A549 (cell line): ENCODE measurements around the gene CEP164. TPM values are rescaled to one million over a fixed set of nuclear protein-coding genes. Genes with fewer than 3 reads are reported as not detected.

Source experiments
- ATAC-seq, 2 experiments: fragments of 200-7000 bp in 1 of 2; fragments of >200 bp in 1 of 2; cut with Nextera tagmentation in 1 of 2; cut with Tn5 transposase in 1 of 2; 3 replicates each; pipeline versions ENCODE4 v1.8.0 to v1.9.1; 2018 to 2020; ENCODE audit warnings: mild to moderate bottlenecking in 1 of 2, moderate library complexity in 1 of 2
- CTCF ChIA-PET: fragments of 300-600 bp; sonication (Branson Sonifier 250); formaldehyde crosslinking; extraction: SDS; loops from one replicate; lab custom pipeline; 2021; ENCODE audit warnings: antibody characterized with exemption, inconsistent platforms; lab: Yijun Ruan, JAX
- POLR2A ChIA-PET: fragments of 350-600 bp; formaldehyde crosslinking; extraction: SDS; loops from one replicate; lab custom pipeline; 2021; ENCODE audit warnings: antibody characterized with exemption, inconsistent platforms; lab: Yijun Ruan, JAX
- DNase-seq, 2 experiments: peaks; one replicate each; pipeline versions ENCODE4 v3.0.0 to v3.0.0-alpha.2; 2011 to 2016; ENCODE audit warnings: low read depth in 1 of 2, low spot score in 1 of 2
- FAIRE-seq: peaks from 2 replicates; lab custom pipeline; 2011; peaks lifted over from hg19 to GRCh38; lab: Jason Lieb, UNC
- H3K27ac ChIP-seq, 2 experiments: fragments of >200 bp; sonication (Bioruptor Twin); formaldehyde crosslinking; 3 replicates each; pipeline ENCODE4 v1.5.1; 2016 to 2017
- H3K4me1 ChIP-seq: fragments of >200 bp; sonication (Bioruptor Twin); formaldehyde crosslinking; 3 replicates; pipeline ENCODE4 v1.6.1; 2016
- H3K4me2 ChIP-seq: fragments of >200 bp; sonication (Bioruptor Twin); formaldehyde crosslinking; 3 replicates; pipeline ENCODE4 v1.6.1; 2016
- H3K4me3 ChIP-seq: fragments of >200 bp; sonication (Bioruptor Twin); formaldehyde crosslinking; 3 replicates; pipeline ENCODE4 v1.5.1; 2016
- H3K9me3 ChIP-seq: fragments of >200 bp; sonication (Bioruptor Twin); formaldehyde crosslinking; 3 replicates; pipeline ENCODE4 v1.6.1; 2016
- CBX2 ChIP-seq: fragments of 200-600 bp; sonication (generic); IDR thresholded peaks from 2 replicates; pipeline ENCODE4 v1.6.1; 2016; ENCODE audit warnings: low read depth, mild to moderate bottlenecking, borderline replicate concordance
- CBX8 ChIP-seq: fragments of 200-600 bp; sonication (generic); IDR thresholded peaks from 2 replicates; pipeline ENCODE4 v1.6.1; 2016
- CEBPB ChIP-seq, 2 experiments: fragments of >200 bp in 1 of 2; sonication (Bioruptor Twin) in 1 of 2; formaldehyde crosslinking in 1 of 2; IDR thresholded peaks; 2 replicates each; pipeline ENCODE4 v1.6.1; 2012 to 2016
- FOSL2 ChIP-seq, 2 experiments: fragments of 450-650 bp in 1 of 2; fragments of >200 bp in 1 of 2; sonication (Bioruptor Twin) in 1 of 2; formaldehyde crosslinking; IDR thresholded peaks; 2 replicates each; pipeline versions ENCODE4 v1.5.0 to v1.6.1; 2016 to 2020; ENCODE audit warnings: mild to moderate bottlenecking in 1 of 2, moderate library complexity in 1 of 2
- GATA3 ChIP-seq: IDR thresholded peaks from 2 replicates; pipeline ENCODE4 v1.6.1; 2012; ENCODE audit warnings: borderline replicate concordance
- JUN ChIP-seq, 2 experiments: fragments of >200 bp; sonication (Bioruptor Twin); formaldehyde crosslinking; IDR thresholded peaks; 2 replicates in 1 of 2; 3 replicates in 1 of 2; pipeline ENCODE4 v1.6.1; 2016 to 2017
- KDM1A ChIP-seq: fragments of 200-600 bp; sonication (generic); IDR thresholded peaks from 2 replicates; pipeline ENCODE4 v1.6.1; 2016; ENCODE audit warnings: low read depth, mild to moderate bottlenecking
- KDM5A ChIP-seq: fragments of 200-600 bp; sonication (generic); IDR thresholded peaks from 2 replicates; pipeline ENCODE4 v1.6.1; 2016; ENCODE audit warnings: antibody characterized with exemption, mild to moderate bottlenecking
- NFE2L2 ChIP-seq: fragments of 150-350 bp; conservative IDR thresholded peaks from 2 replicates; pipeline ENCODE4 v1.6.1; 2014; ENCODE audit warnings: low read length
- RCOR1 ChIP-seq: fragments of 150-350 bp; IDR thresholded peaks from 2 replicates; pipeline ENCODE4 v1.6.1; 2014; ENCODE audit warnings: antibody characterized with exemption, low read length, low read depth
- RFX5 ChIP-seq: fragments of 450-650 bp; IDR thresholded peaks from 2 replicates; pipeline ENCODE4 v1.7.1; 2014; ENCODE audit warnings: antibody characterized with exemption, mild to moderate bottlenecking, moderate library complexity
- TFCP2L1 ChIP-seq: fragments of 250-450 bp; sonication (Bioruptor Pico); IDR thresholded peaks from 2 replicates; pipeline ENCODE4 v1.5.0; 2021; ENCODE audit warnings: mild to moderate bottlenecking
- ZNF302 ChIP-seq: fragments of 250-450 bp; sonication (Bioruptor Pico); IDR thresholded peaks from 2 replicates; pipeline ENCODE4 v1.9.0; 2021; ENCODE audit warnings: inconsistent platforms, mild to moderate bottlenecking, moderate library complexity
- WGBS: methylation state at CpG from one replicate; pipeline ENCODE4 v1.1.6; 2017; ENCODE audit errors: missing lambda C conversion rate; 5-methylcytosine and 5-hydroxymethylcytosine counted together
- polyA plus RNA-seq, 4 experiments: library from polyadenylated mRNA; depleted of rRNA in 3 of 4; stranded (reverse); fragments of >200 nt; fragmentation: RNase III in 1 of 4; extraction: RNeasy Plus Mini Kit Qiagen cat#74134 plus additional on column Dnase treatment in 1 of 4; gene quantifications; 2 replicates in 3 of 4; 3 replicates in 1 of 4; pipeline ENCODE4 v1.2.3, GENCODE V29; 2011 to 2017
- TF ChIP-seq, protein P1 (sequence below): IDR thresholded peaks from 2 replicates; pipeline ENCODE4 v1.6.1; 2012; ENCODE audit warnings: low read depth, borderline replicate concordance
- TF ChIP-seq, protein P2 (sequence below): fragments of >200 bp; sonication (Bioruptor Twin); formaldehyde crosslinking; IDR thresholded peaks from 2 replicates; pipeline ENCODE4 v1.6.1; 2016

The CEP164 gene
- polyA plus RNA-seq, 2 of the 4 experiments (the other 2 are of a cell fraction), result 17.4 to 19.6 TPM

DNA sequence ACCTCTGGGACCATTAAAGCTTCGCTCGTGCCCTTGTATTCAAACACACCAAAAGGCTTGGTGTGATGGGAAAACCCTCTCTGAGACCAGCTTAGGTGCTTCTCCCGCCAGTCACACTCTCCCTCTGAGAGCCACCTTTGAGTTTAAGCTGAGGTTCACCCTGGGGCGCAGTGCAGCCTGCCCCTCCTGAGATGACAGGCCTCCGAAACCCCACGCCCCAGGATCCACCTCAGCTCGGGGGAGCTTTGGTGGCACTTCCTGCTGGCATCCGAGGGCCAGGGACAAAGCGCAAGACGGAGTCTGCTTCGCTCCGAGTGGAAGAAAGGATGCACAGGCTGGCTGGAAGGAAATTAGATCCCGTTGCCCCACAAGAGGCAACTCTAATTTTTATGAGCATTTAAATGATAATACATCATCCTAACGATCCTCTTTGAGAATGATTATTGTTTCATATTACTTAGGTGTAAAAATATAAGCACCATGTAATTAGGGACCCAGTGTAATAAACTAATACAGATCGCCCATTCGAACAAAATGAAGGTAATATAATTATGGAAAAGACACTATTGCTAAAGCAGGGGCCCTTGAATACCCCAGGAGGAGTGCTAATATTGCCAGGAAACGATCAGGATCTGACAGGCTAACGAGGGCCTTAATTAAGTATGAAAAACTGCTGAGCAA lies 134.7 kb downstream of the CEP164 start:
- no peak for TF ChIP-seq RFX5
- TF ChIP-seq CBX2, result no peak
- TF ChIP-seq NFE2L2, result no peak
- no peak for TF ChIP-seq RCOR1
- TF ChIP-seq KDM1A, result no peak
- no peak for TF ChIP-seq GATA3
- no peak for TF ChIP-seq TFCP2L1
- TF ChIP-seq ZNF302 (CRISPR knock-in tag), result no peak
- TF ChIP-seq JUN (IDR thresholded peaks at IDR 0.05), result no peak
- no peak for TF ChIP-seq FOSL2 (IDR thresholded peaks at IDR 0.05)
- TF ChIP-seq FOSL2 (CRISPR knock-in tag; IDR thresholded peaks at IDR 0.05), result no peak
- Histone ChIP-seq H3K4me3 (no peak overlapping the region), H3K27ac (no peak overlapping the region), H3K9me3 (no peaks in the 10 kb centered on the region), H3K4me2 (no peak overlapping the region), H3K4me1 (no peaks in the 10 kb centered on the region)
- ATAC-seq (no peak), DNase-seq (no peak), FAIRE-seq (no peak)
- POLR2A ChIA-PET, result no interaction called here
- 62% methylated on average over 16 of the region's 18 CpGs for WGBS
- CTCF ChIA-PET, result no interaction called here

DNA sequence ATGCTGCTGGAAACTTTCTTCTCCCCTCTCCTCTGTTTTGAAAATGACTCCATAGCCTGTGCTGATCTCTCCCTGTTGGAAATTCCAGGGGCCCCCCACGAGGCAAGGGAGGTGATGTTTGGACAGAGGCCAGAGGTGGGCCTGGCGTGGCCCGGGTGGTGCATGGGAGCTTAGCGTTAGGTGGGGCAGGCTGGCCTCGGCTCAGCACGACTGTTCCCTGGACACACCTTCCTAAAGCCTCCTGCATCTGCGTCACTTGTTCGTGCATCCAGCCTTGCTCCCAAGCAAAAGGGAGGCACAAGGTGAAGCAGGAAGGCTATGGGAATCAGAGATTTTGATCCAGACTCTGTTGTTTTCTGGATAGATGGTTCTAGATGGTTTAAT lies 135.2 kb downstream of the CEP164 start:
- H3K4me1 ChIP-seq, result no peaks in the 10 kb centered on the region
- CTCF ChIA-PET, result no interaction called here
- H3K4me2 ChIP-seq, result no peak overlapping the region
- WGBS, result 39% methylated on average over 4 of the region's 8 CpGs
- TF ChIP-seq, protein P1, sequence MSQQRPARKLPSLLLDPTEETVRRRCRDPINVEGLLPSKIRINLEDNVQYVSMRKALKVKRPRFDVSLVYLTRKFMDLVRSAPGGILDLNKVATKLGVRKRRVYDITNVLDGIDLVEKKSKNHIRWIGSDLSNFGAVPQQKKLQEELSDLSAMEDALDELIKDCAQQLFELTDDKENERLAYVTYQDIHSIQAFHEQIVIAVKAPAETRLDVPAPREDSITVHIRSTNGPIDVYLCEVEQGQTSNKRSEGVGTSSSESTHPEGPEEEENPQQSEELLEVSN, result no peak
- TF ChIP-seq CBX8 (no peak), KDM5A (no peak), CEBPB (IDR thresholded peaks at IDR 0.05) (no peak)
- TF ChIP-seq, protein P2, sequence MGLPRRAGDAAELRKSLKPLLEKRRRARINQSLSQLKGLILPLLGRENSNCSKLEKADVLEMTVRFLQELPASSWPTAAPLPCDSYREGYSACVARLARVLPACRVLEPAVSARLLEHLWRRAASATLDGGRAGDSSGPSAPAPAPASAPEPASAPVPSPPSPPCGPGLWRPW, result no peak
- H3K4me3 ChIP-seq, result no peak overlapping the region
- FAIRE-seq, result no peak
- H3K9me3 ChIP-seq, result no peaks in the 10 kb centered on the region
- no peak overlapping the region for H3K27ac ChIP-seq
- DNase-seq, result no peak
- POLR2A ChIA-PET, result no interaction called here
- ATAC-seq, result no peak

Other genes with a start within 250 kb of the CEP164 start
- gene SIK3, start 229.4 kb upstream of the CEP164 start, polyA plus RNA-seq (2011; rRNA removed), result 8.2 and 12.3 TPM in 2 replicates
- 7.3 to 9.0 TPM (median 8.7 TPM) in 3 replicates for gene SIK3, start 229.4 kb upstream of the CEP164 start, polyA plus RNA-seq (2017; fragmentation: RNase III; extraction: RNeasy Plus Mini Kit Qiagen cat#74134 plus additional on column Dnase treatment)
- 47.8 and 55.3 TPM in 2 replicates for gene PAFAH1B2, start 183.6 kb upstream of the CEP164 start, polyA plus RNA-seq (2011; rRNA removed)
- gene PAFAH1B2, start 183.6 kb upstream of the CEP164 start, polyA plus RNA-seq (2017; fragmentation: RNase III; extraction: RNeasy Plus Mini Kit Qiagen cat#74134 plus additional on column Dnase treatment), result 32.2 to 33.9 TPM (median 32.9 TPM) in 3 replicates
- gene SIDT2, start 149.1 kb upstream of the CEP164 start, polyA plus RNA-seq (2011; rRNA removed), result 8.5 and 15.4 TPM in 2 replicates
- gene SIDT2, start 149.1 kb upstream of the CEP164 start, polyA plus RNA-seq (2017; fragmentation: RNase III; extraction: RNeasy Plus Mini Kit Qiagen cat#74134 plus additional on column Dnase treatment), result 5.5 to 6.4 TPM (median 5.9 TPM) in 3 replicates
- 34.2 and 43.2 TPM in 2 replicates for gene TAGLN, start 128.5 kb upstream of the CEP164 start, polyA plus RNA-seq (2011; rRNA removed)
- gene TAGLN, start 128.5 kb upstream of the CEP164 start, polyA plus RNA-seq (2017; fragmentation: RNase III; extraction: RNeasy Plus Mini Kit Qiagen cat#74134 plus additional on column Dnase treatment), result 257 to 296 TPM (median 287 TPM) in 3 replicates
- 9.8 and 12.8 TPM in 2 replicates for gene PCSK7, start 95.8 kb upstream of the CEP164 start, polyA plus RNA-seq (2011; rRNA removed)
- 17.8 to 20.1 TPM (median 19.6 TPM) in 3 replicates for gene PCSK7, start 95.8 kb upstream of the CEP164 start, polyA plus RNA-seq (2017; fragmentation: RNase III; extraction: RNeasy Plus Mini Kit Qiagen cat#74134 plus additional on column Dnase treatment)
- gene RNF214, start 95.2 kb upstream of the CEP164 start, polyA plus RNA-seq (2011; rRNA removed), result 14.0 and 15.9 TPM in 2 replicates
- 10.6 to 11.6 TPM (median 11.0 TPM) in 3 replicates for gene RNF214, start 95.2 kb upstream of the CEP164 start, polyA plus RNA-seq (2017; fragmentation: RNase III; extraction: RNeasy Plus Mini Kit Qiagen cat#74134 plus additional on column Dnase treatment)
- 4.4 and 5.4 TPM in 2 replicates for gene BACE1-AS, start 36.5 kb upstream of the CEP164 start, polyA plus RNA-seq (2011; rRNA removed)
- 1.7 to 2.0 TPM (median 1.8 TPM) in 3 replicates for gene BACE1-AS, start 36.5 kb upstream of the CEP164 start, polyA plus RNA-seq (2017; fragmentation: RNase III; extraction: RNeasy Plus Mini Kit Qiagen cat#74134 plus additional on column Dnase treatment)
- 6.1 and 8.7 TPM in 2 replicates for gene BACE1, start 11.6 kb upstream of the CEP164 start, polyA plus RNA-seq (2011; rRNA removed)
- gene BACE1, start 11.6 kb upstream of the CEP164 start, polyA plus RNA-seq (2017; fragmentation: RNase III; extraction: RNeasy Plus Mini Kit Qiagen cat#74134 plus additional on column Dnase treatment), result 6.3 to 7.8 TPM (median 7.8 TPM) in 3 replicates